Lung (tissue), 12 donors: Measurements from ENCODE around the gene SVOP. TPM values are rescaled to one million over a fixed set of nuclear protein-coding genes. Genes with fewer than 3 reads are reported as not detected.

Source experiments
- ATAC-seq: fragments of 200-7000 bp; cut with Tn5 transposase; one replicate; pipeline ENCODE4 v1.9.1; 2020; ENCODE audit warnings: moderate number of reproducible peaks; ENCODE audit not compliant: insufficient read depth, low FRiP score
- DNase-seq, 3 donors: peaks; one replicate each; pipeline ENCODE4 v3.0.0-alpha.2; 2013 to 2017
- H3K27ac ChIP-seq, 2 donors: one replicate each; pipeline ENCODE4 v1.5.1; 2013; ENCODE audit warnings: mild to moderate bottlenecking in 2 of 2, moderate library complexity in 2 of 2, control low read depth in 1 of 2, inconsistent platforms in 1 of 2, low read depth in 1 of 2, low read length in 1 of 2
- H3K27me3 ChIP-seq, 3 donors: one replicate each; pipeline ENCODE4 v1.5.1; 2013; ENCODE audit warnings: low read length in 2 of 3; ENCODE audit not compliant: control insufficient read depth in 3 of 3, insufficient read depth in 3 of 3
- H3K36me3 ChIP-seq, 4 donors: one replicate each; pipeline ENCODE4 v1.5.1; 2013; ENCODE audit warnings: low read length in 4 of 4, mild to moderate bottlenecking in 1 of 4, moderate library complexity in 1 of 4; ENCODE audit not compliant: control insufficient read depth in 4 of 4, insufficient read depth in 4 of 4
- H3K4me1 ChIP-seq, 5 donors: one replicate each; pipeline ENCODE4 v1.5.1; 2013; ENCODE audit warnings: low read length in 5 of 5, mild to moderate bottlenecking in 2 of 5, moderate library complexity in 1 of 5; ENCODE audit not compliant: control insufficient read depth in 5 of 5, insufficient read depth in 5 of 5
- H3K4me3 ChIP-seq: one replicate; pipeline ENCODE4 v1.5.1; 2013; ENCODE audit warnings: mild to moderate bottlenecking, control low read depth, moderate library complexity
- H3K9ac ChIP-seq, 2 donors: one replicate each; pipeline ENCODE4 v1.5.1; 2013; ENCODE audit warnings: low read length in 2 of 2, control low read depth in 1 of 2; ENCODE audit not compliant: insufficient read depth in 1 of 2
- H3K9me3 ChIP-seq, 4 donors: one replicate each; pipeline ENCODE4 v1.5.1; 2013; ENCODE audit warnings: low read length in 3 of 4, mild to moderate bottlenecking in 1 of 4, moderate library complexity in 1 of 4; ENCODE audit not compliant: control insufficient read depth in 4 of 4, insufficient read depth in 3 of 4
- CTCF ChIP-seq: IDR thresholded peaks from 2 replicates; pipeline ENCODE4 v1.5.1; 2012; ENCODE audit warnings: mild to moderate bottlenecking; ENCODE audit errors: control extremely low read depth, extremely low read depth
- WGBS, 2 donors: extraction: QIAGEN DNeasy Blood & Tissue Kit; methylation state at CpG; one replicate each; pipeline ENCODE4 v1.1.7; 2013; 5-methylcytosine and 5-hydroxymethylcytosine counted together
- polyA plus RNA-seq, 2 donors: library from polyadenylated mRNA; stranded (reverse); fragments of 200-250 nt; gene quantifications; one replicate each; pipeline ENCODE4 v1.2.1, GENCODE V29; 2013
- total RNA-seq, 2 donors: library from RNA; depleted of rRNA in 1 of 2; stranded (reverse); fragments of >200 nt in 1 of 2; gene quantifications; one replicate each; pipeline ENCODE4 v1.2.1, GENCODE V29; 2014 to 2021
- donor health status: control.
- donor health status: control.
- donor health status: Bipolar disorder and iron deficiency.
- donor health status: healthy.
- donor health status: DM: yes; HTN: yes; CAD: no.

SVOP gene
- total and polyA plus RNA-seq, 4 donors = 0.11 TPM; not detected in 3

- DNase-seq (no peak), ATAC-seq (no peak)
- Histone ChIP-seq H3K27ac (no peak overlapping the region), H3K9ac (no peak overlapping the region), H3K4me3 (no peak overlapping the region), H3K4me1 (no peaks in the 10 kb centered on the region), H3K9me3 (peaks cover 0 to 7% (median 0%) of the 10 kb centered on the region in 4 donors), H3K36me3 (no peaks in the 10 kb centered on the region), H3K27me3 (no peaks in the 10 kb centered on the region)
- 69 to 70% methylated on average over 9 of the region's 9 CpGs for WGBS, 2 donors
- TF ChIP-seq CTCF = no peak
Measured at GRCh38 chr12:108886873-108887629, 133.8 kb downstream of the SVOP start.

- H3K27ac ChIP-seq = no peak overlapping the region
- peak in 1 of 3 donors; percentile 12 for DNase-seq
Measured at GRCh38 chr12:108884116-108885012, 136.5 kb downstream of the SVOP start.

GRCh38 chr12:108881953-108882352 is 138.9 kb downstream of the SVOP start:
- Histone ChIP-seq H3K27ac (no peak overlapping the region), H3K4me1 (no peaks in the 10 kb centered on the region), H3K27me3 (peaks cover 0 to 9% (median 0%) of the 10 kb centered on the region in 3 donors), H3K4me3 (no peak overlapping the region), H3K9ac (no peak overlapping the region), H3K9me3 (no peaks in the 10 kb centered on the region), H3K36me3 (no peaks in the 10 kb centered on the region)
- no peak for ATAC-seq
- no peak for TF ChIP-seq CTCF
- 89 to 91% methylated on average over 3 of the region's 3 CpGs for WGBS, 2 donors
- DNase-seq = no peak

More at GRCh38 chr12:108884116-108885012, 136.5 kb downstream of the SVOP start:
- no peaks in the 10 kb centered on the region for H3K36me3 ChIP-seq
- TF ChIP-seq CTCF = peak; percentile 37
- H3K4me3 ChIP-seq = no peak overlapping the region
- H3K9me3 ChIP-seq = no peaks in the 10 kb centered on the region
- ATAC-seq = peak; percentile 84
- H3K27me3 ChIP-seq = peaks cover 0 to 9% (median 0%) of the 10 kb centered on the region in 3 donors
- 46 to 51% methylated on average over 16 of the region's 16 CpGs for WGBS, 2 donors
- no peaks in the 10 kb centered on the region for H3K4me1 ChIP-seq
- no peak overlapping the region for H3K9ac ChIP-seq
